DND-41 (cell line): ENCODE measurements around the gene TBC1D19.

Experiments used
- EZH2 ChIP-seq: IDR thresholded peaks from 3 replicates; pipeline ENCODE4 v1.6.1; 2012; ENCODE audit warnings: borderline replicate concordance, low read depth, mild to moderate bottlenecking, moderate library complexity, low read length, inconsistent platforms; ENCODE audit not compliant: severe bottlenecking
- TF ChIP-seq, protein P1 (sequence below): IDR thresholded peaks from 2 replicates; pipeline ENCODE4 v1.5.1; 2012; ENCODE audit warnings: borderline replicate concordance, low read length, moderate library complexity, mild to moderate bottlenecking; ENCODE audit not compliant: poor library complexity, severe bottlenecking; ENCODE audit errors: extremely low read depth

DNA sequence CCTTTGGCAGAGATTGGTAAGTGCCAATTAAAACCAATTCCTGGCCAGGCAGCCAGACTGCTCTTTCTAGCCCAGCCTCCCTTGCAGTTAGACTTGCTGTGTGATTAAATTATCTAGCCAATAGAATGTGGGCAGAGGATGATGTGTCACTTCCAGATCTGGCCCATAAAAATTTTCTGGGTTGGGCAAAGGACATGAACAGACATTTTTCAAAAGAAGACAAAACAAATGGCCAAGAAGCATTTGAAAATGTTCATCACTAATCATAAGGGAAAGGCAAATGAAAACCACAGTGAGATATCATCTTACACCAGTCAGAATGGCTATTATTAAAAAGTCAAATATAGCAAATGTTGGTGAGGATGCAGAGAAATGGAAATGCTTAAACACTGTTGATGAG lies 205.3 kb downstream of the TBC1D19 start:
- TF ChIP-seq, protein P1, sequence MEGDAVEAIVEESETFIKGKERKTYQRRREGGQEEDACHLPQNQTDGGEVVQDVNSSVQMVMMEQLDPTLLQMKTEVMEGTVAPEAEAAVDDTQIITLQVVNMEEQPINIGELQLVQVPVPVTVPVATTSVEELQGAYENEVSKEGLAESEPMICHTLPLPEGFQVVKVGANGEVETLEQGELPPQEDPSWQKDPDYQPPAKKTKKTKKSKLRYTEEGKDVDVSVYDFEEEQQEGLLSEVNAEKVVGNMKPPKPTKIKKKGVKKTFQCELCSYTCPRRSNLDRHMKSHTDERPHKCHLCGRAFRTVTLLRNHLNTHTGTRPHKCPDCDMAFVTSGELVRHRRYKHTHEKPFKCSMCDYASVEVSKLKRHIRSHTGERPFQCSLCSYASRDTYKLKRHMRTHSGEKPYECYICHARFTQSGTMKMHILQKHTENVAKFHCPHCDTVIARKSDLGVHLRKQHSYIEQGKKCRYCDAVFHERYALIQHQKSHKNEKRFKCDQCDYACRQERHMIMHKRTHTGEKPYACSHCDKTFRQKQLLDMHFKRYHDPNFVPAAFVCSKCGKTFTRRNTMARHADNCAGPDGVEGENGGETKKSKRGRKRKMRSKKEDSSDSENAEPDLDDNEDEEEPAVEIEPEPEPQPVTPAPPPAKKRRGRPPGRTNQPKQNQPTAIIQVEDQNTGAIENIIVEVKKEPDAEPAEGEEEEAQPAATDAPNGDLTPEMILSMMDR = no peak
- no peak for TF ChIP-seq EZH2
